ENCODE data around the gene OR2A7.
"Not testable (repeated sequence)": the region's sequence is repeated elsewhere in the genome, so short reads cannot be mapped to it uniquely, and the experiment has no call there.

The OR2A7 gene, protein sequence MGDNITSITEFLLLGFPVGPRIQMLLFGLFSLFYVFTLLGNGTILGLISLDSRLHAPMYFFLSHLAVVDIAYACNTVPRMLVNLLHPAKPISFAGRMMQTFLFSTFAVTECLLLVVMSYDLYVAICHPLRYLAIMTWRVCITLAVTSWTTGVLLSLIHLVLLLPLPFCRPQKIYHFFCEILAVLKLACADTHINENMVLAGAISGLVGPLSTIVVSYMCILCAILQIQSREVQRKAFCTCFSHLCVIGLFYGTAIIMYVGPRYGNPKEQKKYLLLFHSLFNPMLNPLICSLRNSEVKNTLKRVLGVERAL

DNA sequence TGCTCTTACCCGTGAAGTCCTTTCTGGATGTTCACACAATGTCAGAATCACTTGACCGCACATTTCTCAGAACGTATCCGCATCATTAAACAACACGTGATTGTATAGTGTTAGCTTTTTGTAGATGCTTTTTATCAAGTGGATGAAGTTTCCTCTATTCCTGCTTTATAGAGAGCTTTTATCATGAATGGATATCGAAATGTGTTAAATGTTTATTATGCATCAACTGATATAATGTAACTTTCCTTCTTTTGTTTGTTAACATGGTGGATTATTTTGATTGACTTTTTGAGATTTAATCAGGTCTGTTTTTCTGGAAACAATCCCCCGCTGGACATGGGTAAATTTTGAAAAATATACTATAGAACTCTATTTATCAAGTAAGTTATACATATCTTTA is at the start of gene OR2A7:
TSS of gene OR2A7 (minus strand) at position 101 of the 400 bp plus-strand sequence. CDS start 5,164 bp downstream, outside the sequence.
- not testable (repeated sequence) for DNase-seq (ENCODE audit: low spot score)

DNA sequence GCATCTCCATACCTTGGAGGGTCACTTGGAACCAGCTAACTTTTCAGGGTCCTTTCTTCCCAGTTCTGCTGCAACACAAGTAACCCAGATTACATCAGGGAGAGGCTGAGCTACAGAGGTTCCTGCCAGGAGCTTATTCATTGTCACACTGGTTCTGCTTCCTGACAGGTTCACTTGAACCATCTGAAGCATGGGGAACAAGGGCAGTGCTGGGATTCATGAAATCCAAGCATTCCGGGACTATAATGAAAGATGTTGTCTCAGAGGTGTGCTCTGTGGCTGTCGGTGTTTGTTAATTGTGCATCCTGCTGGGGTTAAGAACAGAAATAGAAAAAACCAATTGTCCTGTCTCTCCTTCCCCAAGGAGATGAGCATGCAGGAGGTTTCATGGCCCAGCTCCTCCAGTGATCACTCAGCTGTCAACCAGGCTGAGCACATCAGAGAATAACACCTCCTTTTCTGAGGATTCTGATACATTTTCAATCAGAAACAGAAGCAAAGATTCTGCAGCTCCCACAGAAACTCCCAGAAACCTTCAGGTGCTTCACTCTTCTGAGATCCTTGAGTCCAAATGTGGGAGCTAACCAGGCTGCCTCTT is 47.4 kb upstream of the OR2A7 start, which contains the start of gene OR2A1:
TSS of gene OR2A1 (plus strand) at position 548 of the 598 bp plus-strand sequence. CDS start 5,706 bp downstream, outside the sequence.
- DNase-seq (ENCODE audit: low spot score): not testable (repeated sequence)

DNA sequence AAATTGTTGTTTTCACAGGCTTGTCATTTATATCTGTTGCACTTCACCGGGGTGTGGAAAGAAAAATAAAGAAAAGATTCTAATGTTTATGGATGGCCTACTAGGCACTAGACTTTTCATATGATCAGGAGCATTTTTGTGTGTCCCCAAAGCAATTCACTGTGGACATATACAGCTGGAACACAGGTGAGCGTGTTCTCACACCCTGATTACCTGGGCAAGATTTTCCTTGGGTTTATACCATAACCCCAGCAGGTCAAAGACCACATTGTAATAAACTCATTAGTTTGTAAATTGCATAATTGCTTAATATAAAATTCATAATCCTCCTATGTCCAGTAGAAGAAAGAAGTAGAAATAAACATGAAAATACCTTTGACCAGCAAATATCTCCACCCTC is 46.6 kb upstream of the OR2A7 start:
- not testable (repeated sequence) for DNase-seq (ENCODE audit: low spot score)

DNA sequence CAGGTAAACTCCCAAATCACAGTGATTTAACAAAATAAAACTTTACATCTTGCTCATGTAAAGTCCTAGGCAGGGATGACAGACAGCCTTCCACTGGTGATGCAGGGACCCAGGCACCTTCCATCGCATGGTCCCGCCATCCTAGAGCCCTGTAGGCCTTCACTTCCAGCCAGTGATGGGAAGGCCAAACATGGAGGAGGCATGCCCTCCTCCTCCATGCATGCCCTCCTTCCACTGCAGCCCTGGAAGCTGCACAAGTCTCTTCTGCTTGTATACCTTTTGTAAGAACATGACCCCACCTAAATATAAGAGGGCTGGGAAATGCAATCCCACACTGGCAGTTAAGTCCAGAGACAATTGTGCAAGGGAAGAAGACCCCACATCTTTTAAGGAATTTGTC is 45.1 kb upstream of the OR2A7 start:
- DNase-seq (ENCODE audit: low spot score): not testable (repeated sequence)

DNA sequence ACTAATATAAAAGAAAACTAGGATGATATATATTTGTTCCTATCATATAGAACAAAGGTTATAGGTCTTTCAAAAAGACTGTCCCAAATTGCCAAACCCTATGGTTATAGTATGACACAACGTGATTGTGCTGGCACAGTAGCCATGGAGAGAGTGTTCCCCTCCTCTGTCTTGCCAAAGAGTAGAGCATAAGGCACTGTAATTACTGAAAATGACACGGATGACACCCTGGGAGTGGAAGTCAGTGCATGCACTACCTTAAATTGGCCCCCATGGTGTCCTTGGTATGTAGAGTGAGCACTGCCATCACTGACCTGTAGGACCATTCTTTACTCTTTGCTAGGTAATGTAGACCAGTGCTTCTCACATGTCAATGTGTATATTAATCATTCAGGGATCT is 40.6 kb upstream of the OR2A7 start:
- not testable (repeated sequence) for DNase-seq (ENCODE audit: low spot score)

DNA sequence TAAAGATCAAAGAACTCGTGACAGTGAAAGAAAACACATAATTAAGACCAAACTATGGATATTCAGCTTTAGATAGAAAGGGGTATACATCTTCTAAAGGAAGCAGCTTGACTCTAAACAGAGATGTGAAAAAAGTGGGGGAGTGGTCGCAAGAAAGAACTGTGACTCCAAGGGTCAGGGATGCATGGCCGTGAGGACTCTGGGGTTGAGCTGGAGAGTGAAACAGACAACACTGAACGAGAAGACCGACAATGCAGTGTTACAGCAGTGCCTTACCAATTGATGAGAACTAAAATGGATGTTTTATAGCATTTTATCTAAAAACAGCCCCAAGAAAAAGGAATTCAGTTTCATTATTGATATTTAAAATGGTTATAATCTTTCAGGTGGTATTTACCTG is 39.0 kb upstream of the OR2A7 start:
- DNase-seq (ENCODE audit: low spot score): not testable (repeated sequence)

DNA sequence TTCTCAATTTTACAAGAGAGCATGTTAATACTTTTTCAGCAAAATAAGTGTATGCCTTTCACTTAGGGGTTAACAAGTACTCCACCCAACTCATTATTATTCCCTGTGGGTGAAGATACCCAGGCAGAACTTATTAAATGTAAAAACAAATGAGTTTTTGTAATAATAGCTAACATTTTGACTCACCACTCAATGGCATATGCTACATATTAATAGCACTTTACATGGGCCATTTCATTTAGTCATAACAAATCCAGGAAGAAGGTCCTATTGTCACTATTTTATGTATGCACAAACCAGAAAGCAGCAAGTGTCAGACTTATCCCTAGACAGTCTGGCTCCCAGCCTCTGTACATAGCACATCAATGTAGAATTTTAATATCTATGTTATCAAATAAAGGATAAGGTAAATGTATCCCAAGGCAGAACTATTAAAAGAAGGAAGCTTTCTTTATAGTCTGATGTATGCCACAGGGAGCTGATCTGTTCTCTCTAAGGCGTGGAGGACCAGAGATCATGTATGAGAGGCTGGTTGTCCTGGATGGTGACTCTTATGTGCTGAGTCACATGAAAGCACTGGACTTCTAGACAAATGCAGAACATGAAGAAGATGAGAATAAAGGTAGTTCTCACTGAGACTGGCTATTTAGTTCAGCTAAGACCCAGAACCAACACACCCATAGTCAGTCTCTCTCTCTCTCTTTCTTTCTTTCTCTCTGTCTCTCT is 38.1 kb upstream of the OR2A7 start:
- not testable (repeated sequence) for DNase-seq (ENCODE audit: low spot score)

DNA sequence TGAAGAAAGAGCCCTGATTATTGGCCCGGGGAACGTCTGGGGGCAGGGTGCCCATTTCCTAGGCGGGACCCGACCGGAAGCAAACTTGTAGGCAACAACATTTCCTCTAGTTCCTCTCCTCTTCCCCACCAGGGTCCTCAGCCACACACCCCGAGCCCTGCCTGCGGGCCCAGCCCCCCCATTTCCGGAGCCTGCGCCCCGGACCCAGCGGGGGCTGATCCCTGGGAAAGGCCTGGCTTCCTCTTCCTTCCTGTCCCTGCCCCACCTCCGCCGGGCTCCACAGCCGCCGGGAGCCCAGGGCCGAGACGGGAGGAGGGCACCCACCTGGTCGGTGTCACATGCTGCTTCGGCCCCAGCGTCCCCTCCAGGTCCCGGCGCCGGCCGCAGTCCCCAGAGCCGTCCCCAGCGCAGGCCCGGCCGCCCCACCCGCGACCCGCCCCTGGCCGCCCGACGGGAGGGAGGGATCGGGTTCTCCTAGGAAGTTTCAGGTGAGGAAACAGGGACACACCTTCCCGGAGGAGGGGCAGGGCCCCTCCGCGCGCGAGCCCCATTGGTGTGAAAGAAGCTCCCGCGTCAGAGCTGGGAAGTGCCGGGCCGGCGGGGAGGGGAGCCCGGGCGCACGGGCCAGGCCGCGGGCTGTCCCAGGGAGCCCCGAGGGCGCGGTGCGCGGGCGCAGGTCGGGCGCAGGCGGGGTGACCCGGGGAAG is 29.4 kb upstream of the OR2A7 start:
- DNase-seq (ENCODE audit: low spot score): not testable (repeated sequence)

DNA sequence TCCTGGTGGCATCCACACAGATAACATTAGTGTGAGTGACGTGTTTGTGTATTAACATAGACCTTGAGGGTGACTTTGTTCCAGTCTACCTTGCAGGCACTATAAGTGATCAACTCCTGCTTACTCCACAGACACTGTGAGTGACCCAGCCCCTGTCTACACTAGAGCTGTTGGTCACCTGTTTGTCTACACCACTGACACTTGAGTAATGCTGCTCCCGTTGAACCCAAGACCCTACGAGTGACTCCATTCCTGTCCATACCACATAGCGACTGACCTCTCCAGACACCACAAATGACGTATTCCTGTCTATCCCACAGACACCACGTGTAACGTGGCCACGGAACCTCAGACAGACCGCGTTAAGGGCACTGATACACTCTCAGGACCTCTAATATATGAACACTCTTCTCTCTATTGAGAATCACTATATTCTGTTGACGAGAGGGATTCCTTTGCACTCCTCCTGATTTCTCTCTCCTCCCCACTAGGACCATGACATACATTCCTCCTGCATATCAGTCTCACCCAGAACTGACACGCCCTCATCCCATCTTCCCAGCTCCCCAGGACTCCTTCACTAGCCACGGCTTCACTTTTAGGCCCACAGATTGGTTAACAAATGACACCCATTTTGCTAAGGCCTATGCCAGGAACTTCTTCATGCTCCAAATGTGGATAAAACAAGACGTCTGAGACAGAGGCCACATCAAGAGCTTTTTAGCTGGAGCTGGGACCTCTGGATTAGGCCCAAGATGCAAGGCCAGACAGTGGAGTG is 28.0 kb upstream of the OR2A7 start:
- peak; percentile 15 for DNase-seq (ENCODE audit: low spot score)

DNA sequence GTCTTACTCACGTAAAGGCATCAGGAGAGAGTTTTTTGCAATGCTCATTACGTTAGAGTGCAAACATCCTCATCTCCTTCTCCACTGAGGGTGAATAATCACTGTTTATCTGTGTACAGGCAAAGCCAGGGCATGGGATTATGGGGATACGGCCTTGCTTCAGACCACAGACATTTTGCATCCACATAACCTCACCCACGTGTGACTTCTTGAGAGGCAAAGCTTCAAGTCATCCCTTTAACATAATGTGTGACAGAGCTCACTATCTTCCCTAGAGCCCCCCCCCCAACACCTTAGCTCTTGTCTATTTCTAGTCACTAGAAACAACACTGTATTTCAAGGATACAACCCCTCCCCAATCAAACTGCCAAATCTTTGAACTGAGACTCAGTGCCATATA is 27.0 kb upstream of the OR2A7 start:
- DNase-seq (ENCODE audit: low spot score): peak; percentile 14

DNA sequence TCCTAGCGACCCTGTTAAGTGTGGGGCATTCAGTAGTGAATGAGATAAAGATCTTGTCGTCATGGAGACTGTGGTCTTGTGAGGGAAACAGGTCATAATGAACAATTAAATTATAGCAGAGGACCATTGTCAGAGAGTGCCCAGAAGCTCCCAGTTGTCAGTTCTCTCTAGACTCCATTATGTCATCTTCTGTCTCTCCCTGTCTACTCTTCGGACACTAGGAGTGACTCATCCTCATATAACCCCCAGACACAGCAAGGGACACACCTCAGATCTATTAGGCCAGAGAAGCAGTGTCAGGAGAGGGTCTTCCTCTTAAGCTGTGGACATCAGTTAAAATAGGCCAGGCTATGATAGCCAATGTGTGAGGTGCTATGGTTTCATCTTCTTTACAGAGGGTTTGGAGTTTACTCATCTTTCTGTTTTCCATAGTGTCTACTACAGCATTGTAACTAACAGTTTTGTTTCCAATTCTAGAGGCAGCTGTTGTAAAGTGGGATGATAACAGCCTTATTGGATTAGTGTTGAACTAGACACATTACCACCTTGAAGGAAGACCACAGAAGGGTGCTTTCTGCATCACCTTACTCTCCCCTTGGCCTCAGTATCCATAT is 22.7 kb upstream of the OR2A7 start:
- not testable (repeated sequence) for DNase-seq (ENCODE audit: low spot score)

DNA sequence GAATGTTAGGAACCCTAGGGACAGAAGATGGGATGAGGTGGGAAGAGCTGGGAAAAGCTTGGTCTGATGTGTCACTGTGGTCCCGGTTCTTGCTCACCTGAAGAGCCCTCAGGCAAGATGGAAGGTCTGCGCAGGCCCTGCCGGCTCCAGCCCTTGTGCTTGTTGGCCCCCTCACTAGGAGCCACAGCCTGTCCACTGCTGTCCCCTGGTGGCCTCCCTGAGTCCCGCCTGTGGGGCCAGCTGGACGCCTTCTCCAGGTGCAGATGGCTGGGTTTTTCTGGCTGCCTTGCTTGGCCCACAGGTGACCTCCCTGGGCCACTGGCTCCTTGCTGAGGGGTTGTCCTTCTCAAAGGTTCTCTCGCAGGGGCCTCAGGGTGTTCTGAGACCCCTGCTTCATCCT is 19.1 kb upstream of the OR2A7 start:
- not testable (repeated sequence) for DNase-seq (ENCODE audit: low spot score)

DNA sequence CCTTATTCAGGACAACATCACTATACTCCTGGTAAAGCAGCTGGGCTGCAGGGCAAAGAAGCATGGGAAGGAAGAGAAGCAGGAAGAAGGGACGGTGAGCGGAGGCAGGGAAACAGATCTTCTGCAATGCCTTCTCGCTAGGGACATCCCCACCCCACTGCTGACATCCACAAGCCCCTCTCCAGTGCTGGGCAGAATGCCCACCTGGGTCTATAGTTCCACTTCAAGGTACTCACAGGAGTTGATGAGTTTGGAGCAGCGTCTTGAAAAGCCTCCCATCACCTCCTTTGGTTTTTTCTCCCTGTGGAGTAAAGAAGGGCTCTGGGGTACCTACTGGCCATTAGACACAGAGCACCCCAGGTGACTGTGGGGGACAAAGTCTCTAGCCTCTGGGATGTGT is 17.9 kb upstream of the OR2A7 start:
- DNase-seq (ENCODE audit: low spot score): not testable (repeated sequence)

DNA sequence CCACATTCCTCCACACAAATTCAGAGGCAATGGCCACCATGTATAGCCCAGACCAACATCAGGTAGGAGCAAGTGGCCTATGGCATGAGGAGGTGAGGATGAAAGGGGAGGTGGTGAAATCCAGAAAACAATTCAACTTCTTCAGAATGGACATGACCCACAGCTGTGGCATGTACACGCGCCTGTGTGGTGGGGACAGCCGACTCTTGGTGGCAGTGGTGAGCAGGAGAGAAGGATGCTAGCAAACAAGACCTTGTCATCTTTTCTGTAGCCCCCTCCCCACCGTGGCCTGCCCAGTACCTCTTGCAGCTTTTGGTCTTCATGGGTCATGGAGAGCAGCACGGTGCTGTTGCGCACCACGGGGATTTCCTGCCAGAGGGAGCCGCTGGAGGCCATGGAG is 17.4 kb upstream of the OR2A7 start:
- DNase-seq (ENCODE audit: low spot score): not testable (repeated sequence)

DNA sequence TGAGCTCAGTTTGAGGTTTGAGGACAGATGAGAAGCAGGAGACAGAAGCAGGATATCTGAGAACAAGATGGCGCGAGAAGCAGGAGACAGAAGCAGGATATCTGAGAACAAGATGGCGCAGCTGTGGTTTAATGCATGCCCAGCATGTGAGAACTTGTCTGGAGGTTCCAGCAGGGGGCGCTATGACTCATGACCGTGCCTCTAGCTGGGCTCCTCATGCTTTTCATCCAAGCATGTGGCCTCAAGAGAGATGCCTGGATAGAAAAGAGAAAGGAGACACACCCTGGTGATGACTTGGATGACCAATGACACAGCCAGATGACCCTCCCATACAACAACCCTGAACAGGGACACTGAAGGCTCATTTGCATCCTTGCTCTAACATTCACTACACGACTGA is 15.4 kb upstream of the OR2A7 start:
- not testable (repeated sequence) for DNase-seq (ENCODE audit: low spot score)

DNA sequence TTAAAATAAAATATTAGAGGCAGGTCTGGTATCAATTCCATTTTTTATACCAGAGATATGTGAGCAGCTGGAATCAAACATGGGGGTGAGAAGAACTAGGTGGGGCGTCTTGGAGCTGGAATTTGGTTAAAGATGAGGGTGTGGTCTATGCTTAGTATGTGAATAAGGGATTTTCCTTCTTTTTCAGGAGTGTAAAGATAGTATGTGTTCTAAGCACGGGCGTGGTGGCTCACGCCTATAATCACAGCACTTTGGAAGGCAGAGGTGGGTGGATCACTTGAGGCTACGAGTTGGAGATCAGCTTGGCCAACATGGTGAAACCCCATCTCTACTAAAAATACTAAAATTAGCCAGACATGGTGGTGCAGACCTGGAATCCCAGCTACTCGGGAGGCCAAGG is 10.7 kb upstream of the OR2A7 start:
- DNase-seq (ENCODE audit: low spot score): not testable (repeated sequence)

DNA sequence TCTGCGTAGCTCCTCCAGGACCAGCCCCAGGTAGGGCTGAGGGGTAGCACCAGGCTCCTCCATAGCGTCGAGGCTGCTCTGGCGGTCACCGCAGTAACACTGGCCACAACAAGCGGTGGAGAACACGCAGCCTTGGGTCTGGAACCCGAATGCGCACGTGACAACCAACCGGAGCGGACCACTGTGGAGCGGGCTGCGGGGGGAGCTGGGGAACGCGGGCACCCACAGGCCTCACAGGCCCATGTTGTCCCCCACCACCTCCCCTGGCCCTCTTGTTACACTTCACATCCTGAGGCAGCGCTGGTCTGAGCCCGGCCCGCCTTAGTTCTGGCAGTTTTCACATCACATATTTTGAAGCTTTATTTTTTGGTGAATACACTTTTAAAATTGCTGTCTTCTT is 4.6 kb upstream of the OR2A7 start, which contains the start of gene CTAGE8:
TSS of gene CTAGE8 (minus strand) at position 101 of the 400 bp plus-strand sequence. CDS start at position 63, 38 bp downstream.
- not testable (repeated sequence) for DNase-seq (ENCODE audit: low spot score)

DNA sequence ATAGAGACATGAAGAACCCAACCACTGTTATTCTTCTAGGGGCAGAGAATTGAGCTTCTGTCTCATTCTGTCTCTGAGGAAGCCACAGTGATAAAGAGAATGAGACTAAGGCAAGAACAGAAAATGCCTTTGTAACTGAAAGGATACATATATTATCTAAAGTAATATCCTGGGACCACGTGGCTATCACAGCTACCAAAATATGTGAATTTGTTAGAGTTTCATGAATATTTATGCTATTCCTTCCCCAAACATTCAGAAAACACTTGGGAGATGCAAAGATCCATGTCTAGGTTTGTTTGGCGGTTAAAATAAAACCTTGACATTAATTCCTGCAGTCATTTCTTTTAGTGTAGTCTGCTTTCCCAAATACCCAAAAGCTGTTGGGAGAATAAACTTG is 2.5 kb downstream of the OR2A7 start:
- DNase-seq (ENCODE audit: low spot score): not testable (repeated sequence)

DNA sequence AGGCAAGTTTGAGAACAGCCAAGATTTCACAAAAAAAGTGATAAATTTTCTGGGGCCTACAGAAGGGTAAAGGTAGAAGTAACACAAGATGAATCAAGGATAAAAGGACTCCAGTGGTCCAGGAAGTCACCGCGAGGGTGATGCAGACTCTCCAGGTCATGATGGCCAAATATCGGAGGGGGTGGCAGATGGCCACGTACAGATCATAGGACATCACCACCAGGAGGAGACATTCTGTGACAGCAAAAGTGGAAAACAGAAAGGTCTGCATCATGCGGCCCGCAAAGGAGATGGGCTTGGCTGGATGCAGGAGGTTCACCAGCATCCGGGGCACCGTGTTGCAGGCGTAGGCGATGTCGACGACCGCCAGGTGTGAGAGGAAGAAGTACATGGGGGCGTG is 5.5 kb downstream of the OR2A7 start:
- DNase-seq (ENCODE audit: low spot score): not testable (repeated sequence)

DNA sequence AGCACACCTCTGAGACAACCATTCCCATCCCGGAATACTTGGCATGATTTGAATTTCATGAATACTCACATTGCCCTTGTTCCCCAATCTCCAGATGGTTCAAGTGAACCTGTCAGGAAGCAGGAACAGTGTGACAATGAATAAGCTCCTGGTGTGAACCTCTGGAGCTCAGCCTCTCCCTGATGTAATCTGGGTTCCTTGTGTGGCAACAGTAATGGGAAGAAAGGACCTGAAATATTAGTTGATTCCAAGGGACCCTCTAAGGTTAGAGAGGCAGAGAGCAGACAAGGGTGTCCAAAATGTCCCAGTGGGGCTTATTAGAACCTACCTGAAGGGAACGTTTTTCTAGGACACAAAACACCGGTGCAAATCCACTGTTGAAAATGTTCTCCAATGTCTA is 8.5 kb downstream of the OR2A7 start:
- peak; percentile 55 for DNase-seq (ENCODE audit: low spot score)

DNA sequence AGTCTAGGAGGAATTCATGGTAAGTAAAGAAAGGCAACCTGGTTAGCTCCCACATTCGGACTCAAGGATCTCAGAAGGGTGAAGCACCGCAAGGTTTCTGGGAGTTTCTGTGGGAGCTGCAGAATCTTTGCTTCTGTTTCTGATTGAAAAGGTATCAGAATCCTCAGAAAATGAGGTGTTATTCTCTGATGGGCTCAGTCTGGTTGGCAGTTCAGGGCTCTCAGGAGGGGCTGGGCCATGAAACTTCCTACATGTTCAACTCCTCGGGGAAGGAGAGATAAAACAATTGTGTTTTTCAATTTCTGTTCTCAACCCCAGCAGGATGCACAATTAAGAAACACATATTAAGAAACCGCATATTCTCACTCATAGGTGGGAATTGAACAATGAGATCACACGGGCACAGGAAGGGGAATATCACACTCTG is 9.1 kb downstream of the OR2A7 start:
- DNase-seq (ENCODE audit: low spot score): peak; percentile 28

All from left forelimb (tissue), 1 donor.